AG09309 (cell line): ENCODE measurements around the gene PSMD4.

Source experiments
- DNase-seq: peaks from one replicate; pipeline ENCODE4 v3.0.0-alpha.2; 2010; ENCODE audit warnings: low read depth
- H3K4me3 ChIP-seq: 2 replicates; pipeline ENCODE4 v1.5.1; 2011; ENCODE audit warnings: mild to moderate bottlenecking, low read depth, low read length, moderate library complexity; ENCODE audit not compliant: control insufficient read depth
- CTCF ChIP-seq: IDR thresholded peaks from 2 replicates; pipeline ENCODE4 v1.5.1; 2011; ENCODE audit warnings: mild to moderate bottlenecking, low read depth, low read length, inconsistent platforms; ENCODE audit not compliant: insufficient read depth, control insufficient read depth; ENCODE audit errors: missing control alignments

The PSMD4 gene

GRCh38 chr1:151294742-151295462 lies 40.4 kb downstream of the PSMD4 start:
- H3K4me3 ChIP-seq = no peak overlapping the region
- no peak for DNase-seq
- TF ChIP-seq CTCF = no peak

- no peak overlapping the region for H3K4me3 ChIP-seq
- TF ChIP-seq CTCF = no peak
- DNase-seq = no peak
Measured at GRCh38 chr1:151309811-151310323, 55.3 kb downstream of the PSMD4 start.

GRCh38 chr1:151311011-151311410 lies 56.5 kb downstream of the PSMD4 start:
- no peak overlapping the region for H3K4me3 ChIP-seq
- DNase-seq = no peak
- no peak for TF ChIP-seq CTCF

GRCh38 chr1:151311589-151312331 lies 57.2 kb downstream of the PSMD4 start:
- no peak for TF ChIP-seq CTCF
- peak; percentile 96 for DNase-seq
- H3K4me3 ChIP-seq = no peak overlapping the region

- no peak for TF ChIP-seq CTCF
- DNase-seq = no peak
- H3K4me3 ChIP-seq = no peak overlapping the region
Measured at GRCh38 chr1:151312411-151312810, 57.9 kb downstream of the PSMD4 start.

- DNase-seq = no peak
- TF ChIP-seq CTCF = no peak
- H3K4me3 ChIP-seq = no peak overlapping the region
Measured at GRCh38 chr1:151312826-151313225, 58.3 kb downstream of the PSMD4 start.
